ENCODE data around the gene EYA2.
"Not testable (repeated sequence)": the region's sequence is repeated elsewhere in the genome, so short reads cannot be mapped to it uniquely, and the experiment has no call there.

Gene EYA2

GRCh38 chr20:47205577-47206123, 311.0 kb downstream of the EYA2 start:
- no peak overlapping the region for H3K4me3 ChIP-seq (ENCODE audit: low read depth, low read length)
- POLR2A ChIA-PET: no interaction called here
- peak; percentile 74 for TF ChIP-seq CTCF (IDR thresholded peaks at IDR 0.05; ENCODE audit: insufficient read depth, low read length, missing control alignments)
- no peak for DNase-seq (ENCODE audit: low read depth, low spot score)
- CTCF ChIA-PET: interaction anchor here (0.6 to 6.7 kb wide), 26 partner anchors 8 to 1108 kb away, joined by 3 to 97 read pairs (median 3); partner anchors contain the start of gene NCOA3

GRCh38 chr20:47206552-47206951, 311.9 kb downstream of the EYA2 start:
- POLR2A ChIA-PET; DNase-seq (ENCODE audit: low read depth, low spot score); H3K4me3 ChIP-seq (ENCODE audit: low read depth, low read length): not testable (repeated sequence)
- CTCF ChIA-PET: interaction anchor here (1.0 to 6.7 kb wide), 8 partner anchors 9 to 226 kb away, joined by 3 to 97 read pairs (median 24); no protein-coding TSS in a partner anchor

- no peak overlapping the region for H3K4me3 ChIP-seq (ENCODE audit: low read depth, low read length)
- DNase-seq (ENCODE audit: low read depth, low spot score): no peak
- ChIA-PET POLR2A (no interaction called here), CTCF (interaction anchor here (1.0 to 6.7 kb wide), 7 partner anchors 8 to 175 kb away, joined by 3 to 97 read pairs (median 25); no protein-coding TSS in a partner anchor)
- TF ChIP-seq CTCF (IDR thresholded peaks at IDR 0.05; ENCODE audit: insufficient read depth, low read length, missing control alignments): no peak
These were observed 312.5 kb downstream of the EYA2 start for GRCh38 chr20:47206962-47207641.

GRCh38 chr20:47208534-47209174, 314.0 kb downstream of the EYA2 start:
- ChIA-PET CTCF (interaction anchor here (1.6 to 6.7 kb wide), 4 partner anchors 10 to 174 kb away, joined by 3 to 97 read pairs (median 25); no protein-coding TSS in a partner anchor), POLR2A (no interaction called here)

GRCh38 chr20:47209982-47210381, 315.3 kb downstream of the EYA2 start:
- DNase-seq (ENCODE audit: low read depth, low spot score): no peak
- TF ChIP-seq CTCF (IDR thresholded peaks at IDR 0.05; ENCODE audit: insufficient read depth, low read length, missing control alignments): no peak
- POLR2A ChIA-PET: no interaction called here
- CTCF ChIA-PET: interaction anchor here (1.6 to 6.7 kb wide), 2 partner anchors 13 to 172 kb away, joined by 3 to 97 read pairs; no protein-coding TSS in a partner anchor
- no peak overlapping the region for H3K4me3 ChIP-seq (ENCODE audit: low read depth, low read length)

More at GRCh38 chr20:47208534-47209174, 314.0 kb downstream of the EYA2 start:
- no peak for TF ChIP-seq CTCF (IDR thresholded peaks at IDR 0.05; ENCODE audit: insufficient read depth, low read length, missing control alignments)
- H3K4me3 ChIP-seq (ENCODE audit: low read depth, low read length): no peak overlapping the region
- DNase-seq (ENCODE audit: low read depth, low spot score): no peak

- POLR2A ChIA-PET: no interaction called here
- H3K4me3 ChIP-seq (ENCODE audit: low read depth, low read length): no peak overlapping the region
- no peak for DNase-seq (ENCODE audit: low read depth, low spot score)
- CTCF ChIA-PET: interaction anchor here (1.6 kb wide), 1 partner anchor 13 kb away, joined by 3 read pairs; no protein-coding TSS in a partner anchor
- no peak for TF ChIP-seq CTCF (IDR thresholded peaks at IDR 0.05; ENCODE audit: insufficient read depth, low read length, missing control alignments)
These were observed 315.8 kb downstream of the EYA2 start for GRCh38 chr20:47210470-47210869.

Measured in AG04449 (cell line).